Uterus (tissue), 4 donors: Measurements from ENCODE around the gene SORBS1. TPM values are rescaled to one million over a fixed set of nuclear protein-coding genes. Genes with fewer than 3 reads are reported as not detected.

ENCODE experiments used
- DNase-seq, 2 donors: peaks; one replicate each; pipeline ENCODE4 v3.0.0-alpha.2; 2019 to 2020
- H3K27ac ChIP-seq, 2 donors: fragments of 200-600 bp; sonication (generic); 1 replicate in 1 of 2; 2 replicates in 1 of 2; pipeline ENCODE4 v1.5.1; 2016 to 2018
- H3K27me3 ChIP-seq, 2 donors: fragments of 200-600 bp; sonication (generic); one replicate each; pipeline ENCODE4 v1.5.1; 2018 to 2019; ENCODE audit warnings: control low read depth in 1 of 2
- H3K36me3 ChIP-seq, 2 donors: fragments of 200-600 bp; sonication (generic); one replicate each; pipeline ENCODE4 v1.5.1; 2019; ENCODE audit warnings: control low read depth in 1 of 2
- H3K4me1 ChIP-seq, 2 donors: fragments of 200-600 bp; sonication (generic); one replicate each; pipeline ENCODE4 v1.5.1; 2018 to 2019; ENCODE audit warnings: control low read depth in 1 of 2
- H3K4me3 ChIP-seq, 2 donors: fragments of 200-600 bp; sonication (generic); 1 replicate in 1 of 2; 2 replicates in 1 of 2; pipeline ENCODE4 v1.5.1; 2018 to 2019; ENCODE audit warnings: mild to moderate bottlenecking in 1 of 2
- H3K9me3 ChIP-seq, 2 donors: fragments of 200-600 bp; sonication (generic); one replicate each; pipeline ENCODE4 v1.5.1; 2019; ENCODE audit warnings: control low read depth in 1 of 2
- CTCF ChIP-seq, 4 experiments: fragments of 200-600 bp in 2 of 4; fragments of 450-650 bp in 2 of 4; sonication (generic) in 2 of 4; IDR thresholded peaks; one replicate each; pipeline ENCODE4 v1.5.1; 2016 to 2019; ENCODE audit warnings: antibody characterized with exemption in 4 of 4, mild to moderate bottlenecking in 2 of 4, moderate library complexity in 1 of 4
- POLR2A ChIP-seq, 2 donors: fragments of 450-650 bp; IDR thresholded peaks; one replicate each; pipeline ENCODE4 v1.6.1; 2016; ENCODE audit warnings: antibody characterized with exemption in 2 of 2, mild to moderate bottlenecking in 1 of 2, moderate library complexity in 1 of 2
- intact Hi-C: fragments of 100-400 bp; cut with DNase I; formaldehyde crosslinking; loops from one replicate; pipeline ENCODE4 v1.15.1; 2023; ENCODE audit warnings: low total_unique reads
- total RNA-seq, 4 donors: library from RNA; depleted of rRNA in 3 of 4; stranded (reverse); fragments of >200 nt in 3 of 4; gene quantifications; one replicate each; pipeline versions ENCODE4 v1.1.0 to v1.2.4, GENCODE V29; 2014 to 2023
- donor health status: DM: yes; HTN: yes; CAD: no.

SORBS1 gene
- total RNA-seq, 4 donors from 2014 or later = 89.9 to 422 (median 271) TPM

- TF ChIP-seq POLR2A (IDR thresholded peaks at IDR 0.05) = no peak
- TF ChIP-seq CTCF (IDR thresholded peaks at IDR 0.05) = no peak
- Histone ChIP-seq H3K27ac (peak overlapping the region in 1 of 2 donors; percentile 93), H3K4me3 (no peak overlapping the region), H3K4me1 (peaks cover 4 to 6% of the 10 kb centered on the region in 2 donors), H3K9me3 (no peaks in the 10 kb centered on the region), H3K27me3 (no peaks in the 10 kb centered on the region), H3K36me3 (no peaks in the 10 kb centered on the region)
- intact Hi-C loops = no loop called here
- DNase-seq = no peak
Observed at GRCh38 chr10:95454940-95455339, 106.2 kb downstream of the SORBS1 start.

DNA sequence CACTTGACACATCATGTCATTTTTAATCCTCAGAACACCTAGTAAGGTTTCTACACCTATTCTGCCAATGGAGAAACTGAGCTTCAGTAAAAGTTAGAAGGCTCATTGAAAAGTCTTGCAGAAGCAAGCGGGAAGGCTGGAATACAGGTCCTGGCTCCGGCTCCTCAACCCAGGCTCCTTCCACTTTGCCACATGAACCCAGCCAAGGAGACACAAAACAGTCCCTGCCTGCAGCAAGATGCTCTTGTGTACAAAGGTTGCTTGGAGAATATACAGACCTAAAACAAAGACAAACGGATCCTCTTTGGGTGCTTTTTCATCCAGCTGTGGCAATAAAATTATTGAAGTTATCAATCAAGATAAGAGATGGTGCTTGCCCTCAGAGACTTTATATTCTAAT, 106.8 kb downstream of the SORBS1 start:
- H3K27me3 ChIP-seq = no peaks in the 10 kb centered on the region
- TF ChIP-seq POLR2A (IDR thresholded peaks at IDR 0.05) (no peak), CTCF (IDR thresholded peaks at IDR 0.05) (no peak)
- no peaks in the 10 kb centered on the region for H3K36me3 ChIP-seq
- intact Hi-C loops = no loop called here
- no peaks in the 10 kb centered on the region for H3K9me3 ChIP-seq
- H3K27ac ChIP-seq = peak overlapping the region in 1 of 2 donors; percentile 93
- no peak for DNase-seq
- H3K4me1 ChIP-seq = peaks cover 3 to 4% of the 10 kb centered on the region in 2 donors
- no peak overlapping the region for H3K4me3 ChIP-seq

- Histone ChIP-seq H3K27me3 (no peaks in the 10 kb centered on the region), H3K4me3 (no peak overlapping the region), H3K27ac (peak overlapping the region; percentile 72 to 93), H3K4me1 (peaks cover 0 to 8% of the 10 kb centered on the region in 2 donors), H3K36me3 (no peaks in the 10 kb centered on the region), H3K9me3 (no peaks in the 10 kb centered on the region)
- TF ChIP-seq CTCF (IDR thresholded peaks at IDR 0.05) (no peak), POLR2A (IDR thresholded peaks at IDR 0.05) (no peak)
- DNase-seq = no peak
- intact Hi-C loops = no loop called here
Observed at GRCh38 chr10:95451568-95452524, 109.3 kb downstream of the SORBS1 start.

- H3K27ac ChIP-seq = peak overlapping the region; percentile 72 to 93
- TF ChIP-seq POLR2A (IDR thresholded peaks at IDR 0.05) (no peak), CTCF (IDR thresholded peaks at IDR 0.05) (no peak)
- H3K27me3 ChIP-seq = no peaks in the 10 kb centered on the region
- intact Hi-C loops = no loop called here
- no peaks in the 10 kb centered on the region for H3K9me3 ChIP-seq
- no peak overlapping the region for H3K4me3 ChIP-seq
- DNase-seq = peak in 1 of 2 donors; percentile 58
- peaks cover 0 to 8% of the 10 kb centered on the region in 2 donors for H3K4me1 ChIP-seq
- H3K36me3 ChIP-seq = no peaks in the 10 kb centered on the region
Observed at GRCh38 chr10:95451150-95451549, 110.0 kb downstream of the SORBS1 start.

GRCh38 chr10:95450188-95450587, 111.0 kb downstream of the SORBS1 start:
- no peak overlapping the region for H3K4me3 ChIP-seq
- intact Hi-C loops = no loop called here
- H3K36me3 ChIP-seq = no peaks in the 10 kb centered on the region
- H3K27ac ChIP-seq = peak overlapping the region; percentile 72 to 93
- no peaks in the 10 kb centered on the region for H3K9me3 ChIP-seq
- DNase-seq = no peak
- H3K4me1 ChIP-seq = peaks cover 2 to 14% of the 10 kb centered on the region in 2 donors
- TF ChIP-seq CTCF (IDR thresholded peaks at IDR 0.05) = no peak
- TF ChIP-seq POLR2A (IDR thresholded peaks at IDR 0.05) = no peak
- no peaks in the 10 kb centered on the region for H3K27me3 ChIP-seq
